Astrocyte (in vitro differentiated cells and primary cell): Measurements from ENCODE around the gene EIF3D. TPM values are rescaled to one million over a fixed set of nuclear protein-coding genes. Genes with fewer than 3 reads are reported as not detected.
"Not testable (repeated sequence)": the region's sequence is repeated elsewhere in the genome, so short reads cannot be mapped to it uniquely, and the experiment has no call there.

Experiments used
- DNase-seq: peaks from one replicate; pipeline ENCODE4 v3.0.0-alpha.2; 2010; ENCODE audit warnings: low read depth
- FAIRE-seq: peaks from 2 replicates; lab custom pipeline; 2011; peaks lifted over from hg19 to GRCh38; lab: Jason Lieb, UNC
- H2AFZ ChIP-seq: 2 replicates; pipeline ENCODE4 v1.6.0; 2012; ENCODE audit warnings: low read depth, low read length, inconsistent platforms
- H3K27ac ChIP-seq: 2 replicates; pipeline ENCODE4 v1.5.1; 2011; ENCODE audit warnings: low read depth, low read length, inconsistent platforms
- H3K27me3 ChIP-seq: 2 replicates; pipeline ENCODE4 v1.6.0; 2011; ENCODE audit warnings: low read length, inconsistent platforms; ENCODE audit not compliant: insufficient read depth
- H3K36me3 ChIP-seq: 2 replicates; pipeline ENCODE4 v1.5.1; 2011; ENCODE audit warnings: low read length, inconsistent platforms; ENCODE audit not compliant: insufficient read depth
- H3K4me1 ChIP-seq: 2 replicates; pipeline ENCODE4 v1.5.1; 2011; ENCODE audit warnings: low read length, inconsistent platforms; ENCODE audit not compliant: insufficient read depth
- H3K4me2 ChIP-seq: 2 replicates; pipeline ENCODE4 v1.6.0; 2012; ENCODE audit warnings: low read length, inconsistent platforms
- H3K4me3 ChIP-seq: 2 replicates; pipeline ENCODE4 v1.5.1; 2011; ENCODE audit warnings: low read depth, mild to moderate bottlenecking, low read length, inconsistent platforms; ENCODE audit not compliant: insufficient read depth
- H3K79me2 ChIP-seq: 2 replicates; pipeline ENCODE4 v1.6.0; 2012; ENCODE audit warnings: mild to moderate bottlenecking, low read length, inconsistent platforms; ENCODE audit not compliant: insufficient read depth
- H3K9ac ChIP-seq: 2 replicates; pipeline ENCODE4 v1.6.0; 2012; ENCODE audit warnings: mild to moderate bottlenecking, low read length, inconsistent platforms
- H3K9me3 ChIP-seq: 2 replicates; pipeline ENCODE4 v1.5.1; 2012; ENCODE audit warnings: low read depth, mild to moderate bottlenecking, low read length, inconsistent platforms; ENCODE audit not compliant: insufficient read depth
- H4K20me1 ChIP-seq: 2 replicates; pipeline ENCODE4 v1.6.0; 2012; ENCODE audit warnings: low read length, inconsistent platforms; ENCODE audit not compliant: insufficient read depth
- H3K27ac Mint-ChIP-seq: one replicate; pipeline ENCODE4 v1.8.0; 2021; ENCODE audit warnings: mild to moderate bottlenecking, mixed read lengths; ENCODE audit not compliant: unreplicated experiment
- H3K27me3 Mint-ChIP-seq: one replicate; pipeline ENCODE4 v1.8.0; 2021; ENCODE audit warnings: low read depth, mixed read lengths; ENCODE audit not compliant: unreplicated experiment
- H3K36me3 Mint-ChIP-seq: one replicate; pipeline ENCODE4 v1.8.0; 2021; ENCODE audit warnings: low read depth, mixed read lengths; ENCODE audit not compliant: unreplicated experiment
- H3K4me1 Mint-ChIP-seq: one replicate; pipeline ENCODE4 v1.8.0; 2021; ENCODE audit warnings: low read depth, mixed read lengths; ENCODE audit not compliant: unreplicated experiment
- H3K4me3 Mint-ChIP-seq: one replicate; pipeline ENCODE4 v1.8.0; 2021; ENCODE audit warnings: mild to moderate bottlenecking, moderate library complexity, mixed read lengths; ENCODE audit not compliant: unreplicated experiment
- H3K9me3 Mint-ChIP-seq: one replicate; pipeline ENCODE4 v1.8.0; 2021; ENCODE audit warnings: mild to moderate bottlenecking, mixed read lengths; ENCODE audit not compliant: unreplicated experiment
- EZH2 ChIP-seq: IDR thresholded peaks from 2 replicates; pipeline ENCODE4 v1.6.1; 2012; ENCODE audit warnings: mild to moderate bottlenecking, low read length, inconsistent platforms; ENCODE audit not compliant: insufficient read depth
- total RNA-seq: library from RNA; stranded (reverse); gene quantifications from 2 replicates; pipeline ENCODE4 v1.2.1, GENCODE V29; 2021
- TF ChIP-seq, protein P1 (sequence below): IDR thresholded peaks from 2 replicates; pipeline ENCODE4 v1.5.1; 2011; ENCODE audit warnings: low read depth, mild to moderate bottlenecking, inconsistent platforms, low read length, moderate library complexity; ENCODE audit not compliant: insufficient read depth

EIF3D gene
- total RNA-seq, 1 donor from 2014 or later = 168 TPM

DNA sequence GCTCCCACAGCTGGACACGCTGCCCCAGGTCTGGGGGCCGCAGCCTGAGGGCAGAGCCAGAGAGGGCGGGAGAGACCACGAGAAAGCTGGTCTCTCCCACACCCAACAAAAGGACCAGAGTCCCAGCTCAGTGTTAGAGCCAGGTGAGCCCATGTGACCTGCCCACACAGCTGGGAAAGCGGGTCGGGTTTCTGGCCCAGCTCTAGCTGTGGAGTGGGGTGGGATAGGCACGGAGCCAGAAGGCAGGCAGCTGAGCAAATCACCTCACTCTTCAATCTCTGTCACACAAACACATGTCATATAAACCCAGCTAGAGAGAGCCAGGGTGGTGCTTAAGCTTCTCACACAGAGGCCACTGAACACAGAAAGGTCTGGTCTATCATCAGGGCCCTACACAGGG, 7.8 kb upstream of the EIF3D start:
- peaks cover 3% of the 10 kb centered on the region for H3K9me3 Mint-ChIP-seq
- no peak overlapping the region for H3K4me3 Mint-ChIP-seq
- no peaks in the 10 kb centered on the region for H3K27me3 ChIP-seq

DNA sequence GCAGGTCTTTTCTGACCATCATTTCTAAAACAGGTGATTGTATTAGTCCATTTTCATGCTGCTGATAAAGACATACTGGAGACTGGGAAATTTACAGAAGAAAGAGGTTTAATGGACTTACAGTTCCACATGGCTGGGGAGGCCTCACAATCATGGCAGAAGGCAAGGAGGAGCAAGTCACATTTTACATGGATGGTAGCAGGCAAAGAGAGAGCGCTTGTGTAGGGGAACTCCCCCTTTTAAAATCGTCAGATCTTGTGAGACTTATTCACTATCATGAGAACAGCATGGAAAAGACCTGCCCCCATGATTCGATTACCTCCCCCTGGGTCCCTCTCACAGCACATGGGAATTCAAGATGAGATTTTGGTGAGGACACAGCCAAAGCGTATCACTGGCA, 4.4 kb upstream of the EIF3D start:
- not testable (repeated sequence) for FAIRE-seq

More for the DNA sequence above, 7.8 kb upstream of the EIF3D start:
- no peaks in the 10 kb centered on the region for H4K20me1 ChIP-seq
- no peak for TF ChIP-seq EZH2
- TF ChIP-seq, protein P1, sequence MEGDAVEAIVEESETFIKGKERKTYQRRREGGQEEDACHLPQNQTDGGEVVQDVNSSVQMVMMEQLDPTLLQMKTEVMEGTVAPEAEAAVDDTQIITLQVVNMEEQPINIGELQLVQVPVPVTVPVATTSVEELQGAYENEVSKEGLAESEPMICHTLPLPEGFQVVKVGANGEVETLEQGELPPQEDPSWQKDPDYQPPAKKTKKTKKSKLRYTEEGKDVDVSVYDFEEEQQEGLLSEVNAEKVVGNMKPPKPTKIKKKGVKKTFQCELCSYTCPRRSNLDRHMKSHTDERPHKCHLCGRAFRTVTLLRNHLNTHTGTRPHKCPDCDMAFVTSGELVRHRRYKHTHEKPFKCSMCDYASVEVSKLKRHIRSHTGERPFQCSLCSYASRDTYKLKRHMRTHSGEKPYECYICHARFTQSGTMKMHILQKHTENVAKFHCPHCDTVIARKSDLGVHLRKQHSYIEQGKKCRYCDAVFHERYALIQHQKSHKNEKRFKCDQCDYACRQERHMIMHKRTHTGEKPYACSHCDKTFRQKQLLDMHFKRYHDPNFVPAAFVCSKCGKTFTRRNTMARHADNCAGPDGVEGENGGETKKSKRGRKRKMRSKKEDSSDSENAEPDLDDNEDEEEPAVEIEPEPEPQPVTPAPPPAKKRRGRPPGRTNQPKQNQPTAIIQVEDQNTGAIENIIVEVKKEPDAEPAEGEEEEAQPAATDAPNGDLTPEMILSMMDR = no peak
- H3K4me3 ChIP-seq = no peak overlapping the region
- H3K36me3 ChIP-seq = no peaks in the 10 kb centered on the region
- peaks cover 1% of the 10 kb centered on the region for H3K4me1 Mint-ChIP-seq
- peaks cover 2% of the 10 kb centered on the region for H3K36me3 Mint-ChIP-seq
- H2AFZ ChIP-seq = no peak overlapping the region
- H3K4me2 ChIP-seq = no peak overlapping the region
- DNase-seq (no peak), FAIRE-seq (no peak)
- no peaks in the 10 kb centered on the region for H3K79me2 ChIP-seq
- no peaks in the 10 kb centered on the region for H3K9me3 ChIP-seq
- no peak overlapping the region for H3K27ac ChIP-seq
- H3K27me3 Mint-ChIP-seq = peaks cover 2% of the 10 kb centered on the region
- H3K27ac Mint-ChIP-seq = no peak overlapping the region
- H3K4me1 ChIP-seq = peaks cover 3% of the 10 kb centered on the region
- H3K9ac ChIP-seq = no peak overlapping the region

DNA sequence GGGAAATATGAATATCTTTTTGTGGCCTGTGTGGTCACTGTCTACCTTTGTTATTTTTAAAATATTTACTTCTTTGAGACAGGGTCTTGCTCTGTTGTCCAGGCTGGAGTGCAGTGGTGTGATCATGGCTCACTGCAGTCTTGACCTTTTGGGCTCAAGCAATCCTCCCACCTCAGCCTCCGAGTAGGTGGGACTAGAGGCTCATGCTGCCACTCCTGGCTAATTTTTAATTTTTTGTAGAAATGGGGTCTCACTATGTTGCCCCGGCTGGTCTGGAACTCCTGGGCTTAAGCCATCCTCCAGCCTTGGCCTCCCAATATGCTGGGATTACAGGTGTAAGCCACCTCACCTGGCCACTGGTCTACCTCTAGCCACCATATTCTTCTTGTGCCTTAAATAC, 3.5 kb upstream of the EIF3D start:
- Histone ChIP-seq H3K9ac (no peak overlapping the region), H3K9me3 (no peaks in the 10 kb centered on the region), H2AFZ (no peak overlapping the region), H3K79me2 (peaks cover 14% of the 10 kb centered on the region), H3K27me3 (no peaks in the 10 kb centered on the region), H4K20me1 (peaks cover 11% of the 10 kb centered on the region), H3K36me3 (no peaks in the 10 kb centered on the region), H3K4me2 (no peak overlapping the region), H3K27ac (no peak overlapping the region), H3K4me3 (no peak overlapping the region), H3K4me1 (peaks cover 5% of the 10 kb centered on the region)
- DNase-seq = no peak
- H3K27ac Mint-ChIP-seq = no peak overlapping the region
- no peak overlapping the region for H3K4me3 Mint-ChIP-seq
- H3K36me3 Mint-ChIP-seq = no peaks in the 10 kb centered on the region
- H3K27me3 Mint-ChIP-seq = peaks cover 2% of the 10 kb centered on the region
- FAIRE-seq = no peak
- H3K4me1 Mint-ChIP-seq = peaks cover 3% of the 10 kb centered on the region
- no peak for TF ChIP-seq EZH2
- TF ChIP-seq, protein P1 = no peak
- H3K9me3 Mint-ChIP-seq = peaks cover 3% of the 10 kb centered on the region

More for the DNA sequence above, 4.4 kb upstream of the EIF3D start:
- not testable (repeated sequence) for H3K9me3 Mint-ChIP-seq, H4K20me1 ChIP-seq, DNase-seq, H2AFZ ChIP-seq, H3K36me3 ChIP-seq, H3K4me2 ChIP-seq, H3K4me1 Mint-ChIP-seq, H3K4me3 ChIP-seq, H3K27me3 Mint-ChIP-seq, H3K79me2 ChIP-seq, H3K36me3 Mint-ChIP-seq, H3K27ac ChIP-seq, H3K27ac Mint-ChIP-seq, H3K4me3 Mint-ChIP-seq, H3K9ac ChIP-seq, H3K4me1 ChIP-seq, H3K9me3 ChIP-seq, H3K27me3 ChIP-seq
